H1 (cell line): ENCODE measurements around the gene NOXO1. TPM values are rescaled to one million over a fixed set of nuclear protein-coding genes. Genes with fewer than 3 reads are reported as not detected.
A peak's percentile ranks its signal among the peaks of the same experiment; 100 is the strongest.

Source experiments
- CTCF ChIA-PET: fragments of 300-600 bp; sonication (Branson Sonifier 250); formaldehyde crosslinking; loops from one replicate; lab custom pipeline; 2021; ENCODE audit not compliant: partially characterized antibody; lab: Charles Lee
- POLR2A ChIA-PET: fragments of 300-600 bp; sonication (Branson Sonifier 250); formaldehyde crosslinking; loops from one replicate; lab custom pipeline; 2021; ENCODE audit warnings: inconsistent platforms; ENCODE audit not compliant: partially characterized antibody; lab: Charles Lee
- DNase-seq, 2 experiments: peaks; one replicate each; pipeline versions ENCODE4 v3.0.0 to v3.0.0-alpha.2; 2010 to 2022; ENCODE audit warnings: low spot score in 2 of 2, low read depth in 1 of 2, mixed read lengths in 1 of 2
- FAIRE-seq: peaks from 2 replicates; lab custom pipeline; 2011; peaks lifted over from hg19 to GRCh38; lab: Jason Lieb, UNC
- H2AFZ ChIP-seq: 2 replicates; pipeline ENCODE4 v1.8.1; 2012; ENCODE audit warnings: low read length, inconsistent platforms
- H2AK5ac ChIP-seq: 2 replicates; pipeline ENCODE4 v1.6.1; 2013; ENCODE audit warnings: low read depth, low read length
- H2BK120ac ChIP-seq: replicated peaks from 2 replicates; pipeline ENCODE3; 2013; ENCODE audit warnings: low read depth, low read length, inconsistent platforms
- H2BK12ac ChIP-seq: 2 replicates; pipeline ENCODE4 v1.6.1; 2013; ENCODE audit warnings: low read depth, low read length
- H2BK15ac ChIP-seq: 2 replicates; pipeline ENCODE4 v1.6.1; 2013; ENCODE audit warnings: low read length
- H2BK20ac ChIP-seq: 2 replicates; pipeline ENCODE4 v1.6.1; 2013; ENCODE audit warnings: low read length
- H2BK5ac ChIP-seq: 2 replicates; pipeline ENCODE4 v1.6.1; 2013; ENCODE audit warnings: low read depth, low read length
- H3K14ac ChIP-seq: 2 replicates; pipeline ENCODE4 v1.6.1; 2013; ENCODE audit warnings: inconsistent platforms; ENCODE audit not compliant: insufficient read length
- H3K18ac ChIP-seq: 2 replicates; pipeline ENCODE4 v1.6.1; 2013; ENCODE audit warnings: low read length; ENCODE audit errors: extremely low read depth
- H3K23ac ChIP-seq: 2 replicates; pipeline ENCODE4 v1.6.1; 2013; ENCODE audit warnings: inconsistent platforms; ENCODE audit not compliant: insufficient read length
- H3K23me2 ChIP-seq: 2 replicates; pipeline ENCODE4 v1.6.1; 2013; ENCODE audit warnings: low read depth, low read length
- H3K27ac ChIP-seq: 2 replicates; pipeline ENCODE4 v1.6.1; 2011; ENCODE audit warnings: low read depth, low read length, inconsistent platforms
- H3K27me3 ChIP-seq, 4 experiments: replicated peaks in 1 of 4; 1 replicate in 1 of 4; 2 replicates in 3 of 4; pipeline versions ENCODE4 v1.6.1 to v1.8.1; 2011 to 2013; ENCODE audit warnings: low read length in 3 of 4, mild to moderate bottlenecking in 3 of 4, inconsistent platforms in 2 of 4, mixed read lengths in 2 of 4, moderate library complexity in 1 of 4; ENCODE audit not compliant: control insufficient read depth in 3 of 4, insufficient read depth in 3 of 4; ENCODE audit errors: extremely low read depth in 1 of 4
- H3K36me3 ChIP-seq, 4 experiments: 2 replicates each; pipeline versions ENCODE4 v1.6.1 to v1.8.1; 2011 to 2013; ENCODE audit warnings: mild to moderate bottlenecking in 4 of 4, low read length in 3 of 4, moderate library complexity in 2 of 4, control low read depth in 1 of 4, inconsistent platforms in 1 of 4; ENCODE audit not compliant: insufficient read depth in 4 of 4, control insufficient read depth in 2 of 4
- H3K4ac ChIP-seq: replicated peaks from 2 replicates; pipeline ENCODE3; 2013; ENCODE audit warnings: low read length, low read depth, mixed read lengths, inconsistent platforms; ENCODE audit not compliant: insufficient read length
- H3K4me1 ChIP-seq, 4 experiments: replicated peaks in 1 of 4; 1 replicate in 1 of 4; 2 replicates in 3 of 4; pipeline versions ENCODE4 v1.6.1 to v1.8.1; 2011 to 2013; ENCODE audit warnings: low read length in 3 of 4, inconsistent platforms in 2 of 4, mixed read lengths in 1 of 4; ENCODE audit not compliant: insufficient read depth in 4 of 4, control insufficient read depth in 3 of 4
- H3K4me2 ChIP-seq, 2 experiments: 2 replicates each; pipeline versions ENCODE4 v1.6.1 to v1.8.1; 2011 to 2013; ENCODE audit warnings: low read depth in 2 of 2, low read length in 2 of 2, control low read depth in 1 of 2, inconsistent platforms in 1 of 2, mild to moderate bottlenecking in 1 of 2; ENCODE audit not compliant: insufficient read depth in 1 of 2
- H3K4me3 ChIP-seq, 4 experiments: fragments of 200-600, 300-600 bp in 1 of 4; sonication (generic), shearing (Covaris generic), sonication (Bioruptor Twin) in 1 of 4; 2 replicates each; pipeline versions ENCODE4 v1.5.1 to v1.8.1; 2011 to 2016; ENCODE audit warnings: low read length in 4 of 4, low read depth in 3 of 4, control low read depth in 2 of 4, inconsistent platforms in 2 of 4, mild to moderate bottlenecking in 2 of 4, mixed read lengths in 1 of 4, moderate library complexity in 1 of 4; ENCODE audit not compliant: insufficient read depth in 2 of 4; ENCODE audit errors: extremely low read depth in 1 of 4
- H3K56ac ChIP-seq: replicated peaks from 2 replicates; pipeline ENCODE3; 2013; ENCODE audit warnings: low read depth, mild to moderate bottlenecking, mixed read lengths, low read length, inconsistent platforms; ENCODE audit not compliant: insufficient read length
- H3K79me1 ChIP-seq: 2 replicates; pipeline ENCODE4 v1.6.1; 2013; ENCODE audit warnings: low read depth, low read length, control low read depth
- H3K79me2 ChIP-seq, 2 experiments: 2 replicates each; pipeline versions ENCODE4 v1.6.1 to v1.8.1; 2012 to 2013; ENCODE audit warnings: low read length in 2 of 2, mild to moderate bottlenecking in 2 of 2, inconsistent platforms in 1 of 2; ENCODE audit not compliant: insufficient read depth in 2 of 2, control insufficient read depth in 1 of 2
- H3K9ac ChIP-seq, 4 experiments: replicated peaks in 1 of 4; 1 replicate in 1 of 4; 2 replicates in 3 of 4; pipeline versions ENCODE4 v1.6.1 to v1.8.1; 2011 to 2013; ENCODE audit warnings: low read depth in 3 of 4, low read length in 3 of 4, control low read depth in 2 of 4, mild to moderate bottlenecking in 2 of 4, moderate library complexity in 2 of 4, inconsistent platforms in 1 of 4; ENCODE audit errors: extremely low read depth in 1 of 4
- H3K9me3 ChIP-seq, 2 experiments: 2 replicates each; pipeline versions ENCODE4 v1.6.1 to v1.8.1; 2012 to 2013; ENCODE audit warnings: mild to moderate bottlenecking in 2 of 2, moderate library complexity in 2 of 2, control low read depth in 1 of 2, inconsistent platforms in 1 of 2, low read depth in 1 of 2, low read length in 1 of 2, mixed read lengths in 1 of 2; ENCODE audit not compliant: insufficient read depth in 2 of 2
- H4K20me1 ChIP-seq, 2 experiments: replicated peaks in 1 of 2; 2 replicates each; pipeline versions ENCODE3 to v1.8.1; 2011 to 2013; ENCODE audit warnings: inconsistent platforms in 2 of 2, low read length in 2 of 2, mild to moderate bottlenecking in 1 of 2; ENCODE audit not compliant: insufficient read depth in 2 of 2, control insufficient read depth in 1 of 2
- H4K5ac ChIP-seq: 2 replicates; pipeline ENCODE4 v1.6.1; 2013; ENCODE audit warnings: low read length, low read depth, mixed read lengths, inconsistent platforms; ENCODE audit not compliant: insufficient read length
- H4K8ac ChIP-seq: 2 replicates; pipeline ENCODE4 v1.8.0; 2013; ENCODE audit warnings: mild to moderate bottlenecking, moderate library complexity, low read length, inconsistent platforms; ENCODE audit not compliant: insufficient read depth; ENCODE audit errors: extremely low read depth
- H4K91ac ChIP-seq: replicated peaks from 2 replicates; pipeline ENCODE3; 2013; ENCODE audit warnings: low read length, mixed read lengths, inconsistent platforms; ENCODE audit not compliant: insufficient read length
- EZH2 ChIP-seq: fragments of 200-600 bp; sonication (generic); IDR thresholded peaks from 2 replicates; pipeline ENCODE4 v1.7.1; 2012; ENCODE audit warnings: low read depth, mild to moderate bottlenecking, moderate library complexity, low read length, inconsistent platforms; ENCODE audit not compliant: severe bottlenecking
- HDAC2 ChIP-seq, 2 experiments: fragments of 300-600 bp in 1 of 2; sonication (generic) in 1 of 2; IDR thresholded peaks; 2 replicates each; pipeline ENCODE4 v1.6.1; 2011 to 2012; ENCODE audit warnings: low read depth in 2 of 2, low read length in 2 of 2, mild to moderate bottlenecking in 2 of 2, moderate library complexity in 2 of 2, borderline replicate concordance in 1 of 2, inconsistent platforms in 1 of 2
- WGBS, 2 experiments: shearing (Covaris generic) in 1 of 2; methylation state at CpG; one replicate each; pipeline versions ENCODE4 v1.1.6 to v1.1.7; 2013 to 2015; ENCODE audit warnings: low lambda C conversion rate in 2 of 2, mixed read lengths in 2 of 2, inconsistent platforms in 1 of 2, low coverage in 1 of 2, missing lambda C conversion rate in 1 of 2; ENCODE audit not compliant: insufficient replicate concordance in 2 of 2, insufficient coverage in 1 of 2, insufficient read length in 1 of 2; ENCODE audit errors: extremely low coverage in 1 of 2, missing lambda C conversion rate in 1 of 2; 5-methylcytosine and 5-hydroxymethylcytosine counted together
- polyA plus RNA-seq, 7 experiments: library from polyadenylated mRNA; depleted of rRNA in 3 of 7; stranded (reverse) in 5 of 7; unstranded in 2 of 7; fragments of >200 nt in 5 of 7; fragments of 200-250 nt in 2 of 7; gene quantifications; 1 replicate in 5 of 7; 2 replicates in 1 of 7; 4 replicates in 1 of 7; pipeline versions ENCODE4 v1.2.1 to v1.2.3, GENCODE V29; 2011 to 2013; ENCODE audit warnings: missing spikeins in 2 of 7, mixed read lengths in 2 of 7
- total RNA-seq: library from RNA; stranded (reverse); fragmentation: NEBNext Ultra II Directional; extraction: Animal tissue kit (Norgen Biotek cat#: 25700); gene quantifications from 2 replicates; pipeline ENCODE4 v1.2.1, GENCODE V29; 2021

NOXO1 gene
- total and polyA plus RNA-seq, 2 of the 8 experiments (the other 6 are each of a cell fraction or from before 2014, with no cell fraction given): 1.3 to 2.5 TPM

DNA sequence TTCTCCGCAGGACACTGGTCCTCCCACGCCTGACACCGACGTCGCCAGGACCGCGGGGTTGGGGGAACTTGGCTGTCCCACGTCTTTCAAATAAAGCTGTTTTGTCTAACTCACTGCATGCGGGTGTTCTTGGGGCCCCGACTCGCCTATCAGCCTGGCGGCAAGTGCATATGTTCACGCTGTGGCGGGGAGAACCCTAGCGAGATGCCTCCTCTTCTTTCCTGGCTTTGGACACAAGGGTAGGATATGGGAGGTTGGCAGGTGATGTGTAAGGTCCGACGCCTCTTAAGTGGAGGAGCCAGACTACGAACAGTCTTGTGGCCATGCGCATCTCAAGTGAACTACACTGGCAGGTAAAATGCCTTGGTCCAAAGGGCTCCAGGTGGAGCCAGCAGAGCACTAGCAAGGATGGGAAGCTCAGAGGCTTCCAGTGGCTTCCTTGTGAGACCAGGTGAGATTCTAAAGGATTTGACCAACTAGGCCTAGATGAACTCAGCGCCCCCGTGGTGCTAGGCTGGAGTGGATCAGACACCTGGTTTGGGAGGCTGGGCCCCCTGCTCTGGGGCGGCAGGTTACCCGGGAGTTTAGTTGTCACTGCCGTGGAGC lies 15.8 kb downstream of the NOXO1 start:
- Histone ChIP-seq H3K27ac (peak overlapping the region; percentile 80), H2BK20ac (no peak overlapping the region)
- FAIRE-seq: no peak

More for the DNA sequence above, 15.8 kb downstream of the NOXO1 start:
- no peak overlapping the region for H3K18ac ChIP-seq
- H3K9me3 ChIP-seq: no peaks in the 10 kb centered on the region
- peaks cover 16% of the 10 kb centered on the region for H3K23me2 ChIP-seq
- H3K9ac ChIP-seq: peak overlapping the region; percentile 73 to 97 (median 86)
- peaks cover 10 to 32% of the 10 kb centered on the region in 2 experiments for H3K79me2 ChIP-seq
- ChIA-PET CTCF (interaction anchor here (0.6 to 3.0 kb wide), 9 partner anchors 11 to 284 kb away, joined by 3 to 9 read pairs (median 4); no protein-coding TSS in a partner anchor), POLR2A (interaction anchor here (0.5 to 19.8 kb wide), 64 partner anchors 12 to 1762 kb away, joined by 3 to 736 read pairs (median 5); partner anchors contain the start of genes EME2, FAHD1, GFER and HAGH)
- peak overlapping the region; percentile 94; the same call in 1 of the 2 replicates for H4K8ac ChIP-seq
- H2BK120ac ChIP-seq: no peak overlapping the region
- no peak overlapping the region for H4K91ac ChIP-seq
- H2AK5ac ChIP-seq: 0 out of 2 replicates have a peak overlapping the region, but pooled peaks have one; percentile 16
- no peaks in the 10 kb centered on the region for H3K27me3 ChIP-seq
- peaks cover 12 to 17% of the 10 kb centered on the region in 2 experiments for H4K20me1 ChIP-seq
- TF ChIP-seq EZH2 (no peak), HDAC2 (IDR thresholded peaks at IDR 0.05; ENCODE audit: borderline replicate concordance in 1 of 2, low read depth in 2 of 2, low read length in 2 of 2) (0 out of 4 replicates have a peak, but pooled peaks of 1 of the 2 experiments have one; percentile 13)
- peaks cover 11% of the 10 kb centered on the region for H3K79me1 ChIP-seq
- H3K4me1 ChIP-seq: peaks cover 0 to 22% (median 5%) of the 10 kb centered on the region in 4 experiments; a peak in 5 of 7 replicates
- H3K23ac ChIP-seq: no peak overlapping the region
- peak overlapping the region; percentile 65 for H3K4ac ChIP-seq
- H3K56ac ChIP-seq: peak overlapping the region; percentile 87
- H2AFZ ChIP-seq: no peak overlapping the region
- H3K4me2 ChIP-seq: peak overlapping the region; percentile 86 to 98
- H2BK12ac ChIP-seq: no peak overlapping the region
- no peak overlapping the region for H4K5ac ChIP-seq
- peaks cover 17 to 34% (median 28%) of the 10 kb centered on the region in 4 experiments for H3K36me3 ChIP-seq
- H3K4me3 ChIP-seq: peak overlapping the region; percentile 98 to 99 (median 98)
- 29% methylated on average over 24 of the region's 24 CpGs; no CpG with 5 or more reads in 1 of the 2 experiments for WGBS, 2 experiments
- peak overlapping the region; percentile 83 for H2BK5ac ChIP-seq
- H2BK15ac ChIP-seq: 0 out of 2 replicates have a peak overlapping the region, but pooled peaks have one; percentile 65
- H3K14ac ChIP-seq: no peak overlapping the region
- DNase-seq: no peak
